ENCODE measurements around the gene USO1.

DNA sequence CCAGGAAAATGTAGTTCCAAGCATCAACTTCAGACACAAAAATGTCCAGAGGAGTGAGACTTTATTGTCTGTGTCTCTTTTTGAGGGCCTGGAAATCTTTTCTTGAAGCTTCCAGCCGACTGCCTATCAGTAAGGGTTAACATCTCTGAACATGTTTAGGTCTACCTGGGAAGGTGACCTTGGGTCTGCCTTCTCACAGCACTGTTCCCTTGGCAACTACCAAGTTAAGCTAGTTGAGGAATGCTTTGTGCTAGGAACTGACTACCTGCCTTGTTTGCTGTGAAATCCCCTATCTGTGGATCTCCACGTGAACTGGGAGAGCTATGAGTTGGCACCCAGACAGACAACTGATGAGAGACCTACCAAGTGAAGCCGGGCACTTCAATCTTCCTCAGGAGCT, 96.3 kb downstream of the USO1 start:
- TF ChIP-seq, protein P1, sequence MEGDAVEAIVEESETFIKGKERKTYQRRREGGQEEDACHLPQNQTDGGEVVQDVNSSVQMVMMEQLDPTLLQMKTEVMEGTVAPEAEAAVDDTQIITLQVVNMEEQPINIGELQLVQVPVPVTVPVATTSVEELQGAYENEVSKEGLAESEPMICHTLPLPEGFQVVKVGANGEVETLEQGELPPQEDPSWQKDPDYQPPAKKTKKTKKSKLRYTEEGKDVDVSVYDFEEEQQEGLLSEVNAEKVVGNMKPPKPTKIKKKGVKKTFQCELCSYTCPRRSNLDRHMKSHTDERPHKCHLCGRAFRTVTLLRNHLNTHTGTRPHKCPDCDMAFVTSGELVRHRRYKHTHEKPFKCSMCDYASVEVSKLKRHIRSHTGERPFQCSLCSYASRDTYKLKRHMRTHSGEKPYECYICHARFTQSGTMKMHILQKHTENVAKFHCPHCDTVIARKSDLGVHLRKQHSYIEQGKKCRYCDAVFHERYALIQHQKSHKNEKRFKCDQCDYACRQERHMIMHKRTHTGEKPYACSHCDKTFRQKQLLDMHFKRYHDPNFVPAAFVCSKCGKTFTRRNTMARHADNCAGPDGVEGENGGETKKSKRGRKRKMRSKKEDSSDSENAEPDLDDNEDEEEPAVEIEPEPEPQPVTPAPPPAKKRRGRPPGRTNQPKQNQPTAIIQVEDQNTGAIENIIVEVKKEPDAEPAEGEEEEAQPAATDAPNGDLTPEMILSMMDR (IDR thresholded peaks at IDR 0.05) = no peak
- no peak for TF ChIP-seq EZH2 (IDR thresholded peaks at IDR 0.05)

All from neural progenitor cell (in vitro differentiated cells).